ENCODE data around the gene CEMIP2.

Gene CEMIP2

DNA sequence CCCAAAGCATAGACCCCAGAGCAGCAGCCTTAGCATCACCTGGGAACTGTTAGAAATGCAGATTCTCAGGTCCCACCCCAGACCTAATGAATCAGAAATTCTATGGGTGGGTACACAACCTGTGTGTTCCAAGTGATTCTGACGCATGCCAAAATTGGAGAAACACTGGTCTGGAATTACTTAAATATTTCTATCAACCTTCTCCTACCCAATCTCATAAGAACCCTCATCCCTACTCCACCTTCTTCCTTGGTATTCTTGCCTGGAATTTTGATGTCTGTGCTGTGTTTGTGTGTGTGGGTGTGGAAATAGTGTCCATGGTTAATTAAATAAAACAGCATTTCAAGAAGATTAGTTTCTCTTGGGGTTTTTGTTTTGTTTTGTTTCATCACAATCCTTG is 111.8 kb downstream of the CEMIP2 start:
- no peak for TF ChIP-seq CTCF (IDR thresholded peaks at IDR 0.05; ENCODE audit: insufficient read depth, low read depth, low read length, missing control alignments)
- H3K4me3 ChIP-seq (ENCODE audit: low read depth, low read length): no peak overlapping the region
- DNase-seq (ENCODE audit: low read depth): no peak

DNA sequence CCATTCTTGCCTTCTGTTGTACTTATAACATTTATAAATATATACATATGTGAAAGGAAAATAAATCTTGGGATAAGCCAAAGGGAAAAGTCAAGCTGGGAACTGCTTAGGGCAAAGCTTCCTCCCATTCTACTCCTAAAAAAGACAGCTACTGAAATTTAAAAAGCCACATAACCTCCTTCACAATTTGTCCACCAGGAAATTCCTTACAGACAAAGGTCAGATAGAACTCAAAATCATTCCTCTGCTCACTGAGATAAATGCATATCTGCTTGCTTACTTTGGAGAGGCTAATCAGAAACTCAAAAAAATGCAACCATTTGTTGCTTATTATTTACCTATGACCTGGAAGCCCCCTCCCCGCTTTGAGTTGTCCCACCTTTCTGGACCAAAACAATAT is 112.5 kb downstream of the CEMIP2 start:
- no peak for TF ChIP-seq CTCF (IDR thresholded peaks at IDR 0.05; ENCODE audit: insufficient read depth, low read depth, low read length, missing control alignments)
- no peak for DNase-seq (ENCODE audit: low read depth)
- H3K4me3 ChIP-seq (ENCODE audit: low read depth, low read length): no peak overlapping the region

- no peak for TF ChIP-seq CTCF (IDR thresholded peaks at IDR 0.05; ENCODE audit: insufficient read depth, low read depth, low read length, missing control alignments)
- DNase-seq (ENCODE audit: low read depth): no peak
- no peak overlapping the region for H3K4me3 ChIP-seq (ENCODE audit: low read depth, low read length)
These were observed 113.2 kb downstream of the CEMIP2 start for GRCh38 chr9:71655141-71655540.

DNA sequence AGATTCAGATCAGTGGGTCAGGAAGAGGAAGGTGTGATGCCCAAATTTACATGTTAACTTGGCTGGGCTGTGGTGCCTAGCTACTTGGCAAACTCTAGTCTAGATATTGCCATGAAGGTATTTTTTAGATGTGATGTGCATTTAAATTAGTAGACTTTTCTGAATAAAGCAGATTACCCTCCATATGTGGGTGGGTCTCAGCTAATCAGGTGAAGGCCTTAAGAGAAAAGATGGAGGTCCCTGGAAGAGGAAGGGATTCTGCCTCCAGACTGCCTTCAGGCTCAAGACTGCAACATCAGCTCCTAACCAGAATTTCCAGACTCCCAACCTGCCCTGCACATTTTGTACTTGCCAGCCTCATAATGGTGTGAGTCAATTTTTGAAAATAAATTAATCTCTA is 115.8 kb downstream of the CEMIP2 start:
- DNase-seq (ENCODE audit: low read depth): no peak
- no peak overlapping the region for H3K4me3 ChIP-seq (ENCODE audit: low read depth, low read length)

DNA sequence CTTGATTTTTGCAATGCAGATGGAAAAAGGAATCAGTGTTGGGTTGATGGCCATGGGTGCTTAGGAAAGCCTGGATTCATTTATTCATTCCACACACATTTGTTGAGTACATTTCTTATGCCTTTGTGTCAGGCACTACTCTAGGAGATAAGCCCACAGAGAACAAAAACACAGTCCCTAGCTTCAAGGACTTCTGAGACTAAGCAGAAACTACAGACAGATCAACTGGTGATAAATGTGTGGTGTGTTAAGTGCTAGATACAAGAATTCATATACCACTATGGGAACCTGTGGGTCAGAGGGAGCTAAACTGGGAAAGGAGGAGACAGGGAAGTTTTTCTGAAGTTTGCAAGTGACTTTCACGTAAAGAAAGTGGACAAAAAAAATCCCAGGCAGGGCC is 119.9 kb downstream of the CEMIP2 start:
- DNase-seq (ENCODE audit: low read depth): no peak
- TF ChIP-seq CTCF (IDR thresholded peaks at IDR 0.05; ENCODE audit: insufficient read depth, low read depth, low read length, missing control alignments): no peak
- no peak overlapping the region for H3K4me3 ChIP-seq (ENCODE audit: low read depth, low read length)

More for the DNA sequence above, 115.8 kb downstream of the CEMIP2 start:
- no peak for TF ChIP-seq CTCF (IDR thresholded peaks at IDR 0.05; ENCODE audit: insufficient read depth, low read depth, low read length, missing control alignments)

GRCh38 chr9:71647094-71647591 is 121.2 kb downstream of the CEMIP2 start:
- peak; percentile 27 for DNase-seq (ENCODE audit: low read depth)
- TF ChIP-seq CTCF (IDR thresholded peaks at IDR 0.05; ENCODE audit: insufficient read depth, low read depth, low read length, missing control alignments): no peak
- H3K4me3 ChIP-seq (ENCODE audit: low read depth, low read length): no peak overlapping the region

DNA sequence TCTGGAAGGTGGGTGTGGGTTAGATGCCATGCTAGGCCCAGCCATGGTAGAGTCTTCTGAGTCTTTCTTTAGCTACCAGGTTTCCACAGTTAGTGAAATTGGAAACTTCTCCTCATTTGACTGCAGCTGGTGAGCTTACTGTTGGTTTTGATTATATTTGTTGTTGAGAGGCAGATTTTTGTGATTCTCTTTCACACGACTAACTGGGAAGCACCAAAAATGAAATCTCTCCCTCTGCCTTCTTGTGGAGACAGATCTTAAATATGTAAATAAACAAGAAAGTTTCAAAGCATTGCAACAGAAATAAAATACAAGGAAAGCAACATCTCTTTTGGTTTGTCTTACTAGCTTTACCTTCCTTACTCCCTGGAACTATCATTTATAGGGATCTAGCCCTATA is 122.2 kb downstream of the CEMIP2 start:
- no peak for DNase-seq (ENCODE audit: low read depth)
- no peak overlapping the region for H3K4me3 ChIP-seq (ENCODE audit: low read depth, low read length)

More for the DNA sequence above, 122.2 kb downstream of the CEMIP2 start:
- TF ChIP-seq CTCF (IDR thresholded peaks at IDR 0.05; ENCODE audit: insufficient read depth, low read depth, low read length, missing control alignments): no peak
